ENCODE results near the gene HADHB.
"Not testable (repeated sequence)": the region's sequence is repeated elsewhere in the genome, so short reads cannot be mapped to it uniquely, and the experiment has no call there.

The HADHB gene

DNA sequence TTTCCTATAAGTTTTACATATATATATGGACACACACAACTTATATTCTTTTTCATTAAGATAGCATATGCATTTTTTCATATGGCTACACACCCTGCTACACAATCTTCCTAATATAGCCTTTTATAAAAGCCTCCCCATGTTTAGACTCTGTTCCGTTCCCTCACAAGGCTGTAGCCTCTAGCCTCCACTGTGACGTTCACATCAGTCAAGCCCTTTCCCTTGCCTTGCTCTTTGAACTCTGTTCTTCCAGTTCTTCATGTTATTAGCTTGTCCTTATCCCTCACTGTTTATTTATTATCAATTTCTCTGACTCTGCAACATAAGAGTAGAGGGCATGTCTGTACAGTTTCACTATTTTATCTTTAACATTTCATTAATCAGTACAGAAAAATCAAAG lies 38.9 kb downstream of the HADHB start:
- DNase-seq, result no peak
- intact Hi-C loops (cut with DNase I), result no loop called here

DNA sequence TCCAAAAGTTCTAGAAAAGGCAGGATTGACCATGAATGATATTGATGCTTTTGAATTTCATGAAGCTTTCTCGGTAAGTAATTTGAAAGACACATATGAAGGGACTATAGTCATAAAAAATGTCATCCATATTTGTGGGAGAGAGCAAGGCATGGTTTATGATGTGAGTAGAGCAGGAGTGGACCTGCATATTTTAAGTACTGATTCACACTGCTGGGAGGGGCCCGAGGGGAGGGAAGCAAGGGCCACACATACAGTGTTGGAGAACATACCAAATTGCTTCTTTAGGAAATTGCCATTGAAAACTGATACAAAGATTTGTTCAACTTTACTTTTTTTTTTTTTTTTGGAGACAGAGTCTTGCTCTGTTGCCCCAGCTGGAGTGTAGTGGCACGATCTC lies 39.4 kb downstream of the HADHB start:
- intact Hi-C loops (cut with DNase I), result no loop called here
- DNase-seq, result no peak

DNA sequence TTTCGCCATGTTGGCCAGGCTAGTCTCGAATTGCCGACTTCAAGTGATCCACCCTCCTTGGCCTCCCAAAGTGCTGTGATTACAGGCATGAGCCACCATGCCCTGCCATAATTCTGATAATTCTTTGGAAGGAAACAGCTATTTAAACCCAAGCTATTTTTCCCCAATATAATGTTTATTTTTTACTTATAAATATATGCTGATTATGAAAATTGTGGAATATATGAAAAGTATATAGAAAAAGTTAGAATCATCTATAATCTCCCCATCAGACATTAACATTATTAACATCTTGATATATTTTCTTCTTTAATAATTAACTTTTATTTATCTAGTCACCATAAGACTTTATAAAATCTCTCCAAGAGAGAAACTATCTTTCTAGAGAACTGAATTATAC lies 41.2 kb downstream of the HADHB start:
- intact Hi-C loops (cut with DNase I), result no loop called here
- DNase-seq, result no peak

DNA sequence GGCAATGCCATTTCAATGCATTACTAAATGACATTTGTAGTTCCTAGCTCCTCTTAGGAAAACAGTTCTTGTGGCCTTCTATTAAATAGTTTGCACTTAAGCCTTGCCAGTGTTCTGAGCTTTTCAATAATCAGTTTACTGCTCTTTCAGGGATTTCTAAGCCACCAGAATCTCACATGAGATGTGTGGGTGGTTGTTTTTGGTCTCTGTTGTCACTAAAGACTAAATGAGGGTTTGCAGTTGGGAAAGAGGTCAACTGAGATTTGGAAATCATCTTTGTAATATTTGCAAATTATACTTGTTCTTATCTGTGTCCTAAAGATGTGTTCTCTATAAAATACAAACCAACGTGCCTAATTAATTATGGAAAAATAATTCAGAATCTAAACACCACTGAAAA lies 45.3 kb downstream of the HADHB start:
- intact Hi-C loops (cut with DNase I), result no loop called here
- DNase-seq, result no peak

DNA sequence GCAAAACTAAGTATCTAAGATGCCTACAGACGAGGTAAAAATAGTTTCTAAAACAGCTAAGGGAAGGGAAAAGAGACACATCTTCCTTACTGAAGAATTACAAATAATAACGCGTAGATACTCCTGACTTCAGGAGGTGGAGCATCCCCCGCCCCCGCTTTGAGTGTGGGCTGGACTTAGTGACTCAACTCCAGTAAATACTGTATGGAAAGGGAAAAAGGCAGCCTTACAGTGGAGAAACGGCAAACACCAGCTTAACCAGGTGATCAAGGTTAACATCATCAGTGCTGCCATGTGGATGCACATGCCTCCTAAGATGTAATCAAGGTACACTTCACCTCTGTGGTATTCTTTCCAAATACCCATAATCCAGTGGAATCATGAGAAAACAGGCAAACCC lies 47.9 kb downstream of the HADHB start:
- peak; percentile 38 to 91 (median 74) for DNase-seq
- intact Hi-C loops (cut with DNase I), result no loop called here

DNA sequence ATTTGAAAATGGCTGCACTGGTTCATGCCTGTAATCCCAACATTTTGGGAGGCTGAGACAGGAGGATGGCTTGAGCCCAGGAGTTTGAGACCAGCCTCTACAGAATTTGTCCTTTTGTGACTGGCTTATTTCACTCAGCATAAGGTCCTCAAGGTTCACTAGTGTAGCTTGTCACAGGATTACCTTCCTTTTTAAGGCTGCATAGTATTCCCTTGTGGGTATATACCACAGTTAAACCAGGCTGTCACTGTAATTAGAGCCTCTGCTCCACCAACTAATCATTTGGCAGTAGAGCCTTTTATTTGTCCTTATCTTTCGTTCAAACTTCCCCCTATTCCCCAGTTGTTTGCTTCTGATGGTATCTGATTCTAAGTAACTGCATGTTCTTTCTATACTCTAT lies 50.8 kb downstream of the HADHB start:
- intact Hi-C loops (cut with DNase I), result no loop called here
- no peak for DNase-seq

DNA sequence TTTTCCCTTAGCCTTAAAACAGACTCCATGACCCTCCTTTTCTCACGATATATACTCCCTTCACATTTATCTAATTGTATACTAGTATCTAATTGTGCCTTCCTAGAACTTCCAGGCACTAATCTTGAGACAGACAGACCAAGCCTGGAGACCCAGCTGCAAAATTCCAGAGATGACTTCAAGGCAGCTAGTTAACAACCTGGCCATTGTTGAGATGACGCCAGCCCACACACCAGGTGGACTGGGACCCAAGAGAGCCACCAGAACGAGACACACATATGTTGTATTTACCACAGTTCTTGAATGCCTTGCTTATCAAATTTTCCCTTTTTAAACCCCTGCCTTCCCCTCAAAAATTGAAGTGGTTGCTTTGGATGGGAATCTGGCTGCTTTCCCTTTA lies 52.3 kb downstream of the HADHB start:
- DNase-seq, result no peak
- intact Hi-C loops (cut with DNase I), result no loop called here

DNA sequence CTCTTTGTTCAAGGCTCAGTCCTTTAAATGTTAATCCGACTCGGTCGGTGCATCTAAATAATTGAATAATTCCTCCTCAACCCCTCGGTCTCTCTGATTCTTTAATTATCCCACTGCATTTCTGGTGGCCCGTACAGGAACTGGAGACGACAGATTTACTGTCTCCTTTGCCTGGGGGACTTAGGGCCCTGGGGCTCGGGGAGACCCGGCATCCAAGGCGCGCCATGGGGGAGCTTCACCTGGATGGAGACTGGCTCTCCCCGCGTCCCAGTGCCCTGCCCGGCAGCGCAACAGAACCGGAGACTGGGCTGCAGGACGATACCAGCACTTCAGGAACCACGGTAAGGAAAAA lies 53.5 kb downstream of the HADHB start:
- intact Hi-C loops (cut with DNase I), result no loop called here
- no peak for DNase-seq

DNA sequence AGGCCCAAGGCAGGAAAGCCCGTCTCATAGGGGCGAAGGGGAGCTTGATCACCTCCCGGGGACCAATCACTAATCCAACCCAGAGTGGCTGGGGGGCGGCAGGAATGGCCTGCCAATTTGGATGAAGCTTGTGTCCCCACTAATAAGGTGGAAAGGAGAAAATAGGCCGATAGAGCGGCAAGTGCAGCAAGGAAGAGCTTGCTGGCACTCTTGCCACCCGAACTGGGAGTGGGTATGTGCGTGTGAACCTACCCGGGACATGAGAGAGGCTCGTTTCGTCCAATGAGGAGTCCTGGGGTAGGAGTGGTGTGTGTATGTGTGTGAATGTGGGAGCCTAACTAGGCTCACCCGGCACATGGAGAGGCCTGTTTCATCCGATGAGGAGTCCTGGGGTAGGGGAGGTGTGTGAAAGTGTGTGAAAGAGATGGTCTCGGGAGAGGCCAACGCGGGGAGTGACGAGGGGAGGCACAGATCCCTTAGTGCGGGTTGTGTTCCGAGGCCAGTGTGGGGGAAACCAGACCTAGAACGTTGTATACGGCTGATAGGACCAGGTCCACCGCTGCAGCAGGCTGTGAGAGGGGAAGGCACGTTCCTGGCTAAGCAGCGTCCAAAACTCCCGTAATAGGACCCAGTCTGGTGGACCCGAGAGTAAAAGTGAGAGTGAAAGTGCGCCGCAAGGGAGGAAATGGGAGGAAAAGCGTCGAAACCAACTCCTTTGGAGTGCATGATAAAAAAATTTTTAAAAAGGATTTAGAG lies 54.1 kb downstream of the HADHB start:
- DNase-seq, result peak in 12 of 42 donors; percentile 7 to 52 (median 18)
- intact Hi-C loops (cut with DNase I), result no loop called here

DNA sequence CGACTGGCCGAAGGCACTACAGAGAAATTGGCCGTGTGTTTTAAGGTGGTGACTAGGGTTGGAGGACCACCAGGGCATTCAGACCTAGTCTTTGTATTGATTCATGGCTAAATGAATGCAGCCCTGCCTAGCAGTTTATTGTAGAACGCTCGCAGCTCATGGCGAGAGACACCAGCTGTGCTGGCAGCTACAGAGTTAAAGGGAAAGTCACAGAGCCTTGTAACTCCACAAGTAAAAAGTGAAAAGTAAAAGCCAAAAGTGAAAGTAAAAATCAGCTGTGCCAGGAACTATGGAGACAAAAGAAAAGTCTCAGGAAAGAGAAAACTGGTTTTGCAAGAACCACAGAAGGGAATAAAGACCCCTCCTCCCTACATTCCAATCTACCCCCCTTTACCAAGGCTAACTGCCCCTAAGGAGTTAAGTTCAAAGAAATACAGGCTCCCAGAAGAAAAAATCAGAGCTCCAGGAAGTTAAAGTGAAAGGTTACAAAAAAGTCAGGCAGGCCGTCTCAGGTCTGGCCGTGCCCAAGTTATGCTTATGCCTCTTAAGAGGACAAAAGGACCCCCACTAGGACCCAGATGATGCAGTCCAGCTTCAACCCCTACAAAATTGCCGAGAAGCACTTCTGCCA lies 54.8 kb downstream of the HADHB start:
- no peak for DNase-seq
- intact Hi-C loops (cut with DNase I), result no loop called here

DNA sequence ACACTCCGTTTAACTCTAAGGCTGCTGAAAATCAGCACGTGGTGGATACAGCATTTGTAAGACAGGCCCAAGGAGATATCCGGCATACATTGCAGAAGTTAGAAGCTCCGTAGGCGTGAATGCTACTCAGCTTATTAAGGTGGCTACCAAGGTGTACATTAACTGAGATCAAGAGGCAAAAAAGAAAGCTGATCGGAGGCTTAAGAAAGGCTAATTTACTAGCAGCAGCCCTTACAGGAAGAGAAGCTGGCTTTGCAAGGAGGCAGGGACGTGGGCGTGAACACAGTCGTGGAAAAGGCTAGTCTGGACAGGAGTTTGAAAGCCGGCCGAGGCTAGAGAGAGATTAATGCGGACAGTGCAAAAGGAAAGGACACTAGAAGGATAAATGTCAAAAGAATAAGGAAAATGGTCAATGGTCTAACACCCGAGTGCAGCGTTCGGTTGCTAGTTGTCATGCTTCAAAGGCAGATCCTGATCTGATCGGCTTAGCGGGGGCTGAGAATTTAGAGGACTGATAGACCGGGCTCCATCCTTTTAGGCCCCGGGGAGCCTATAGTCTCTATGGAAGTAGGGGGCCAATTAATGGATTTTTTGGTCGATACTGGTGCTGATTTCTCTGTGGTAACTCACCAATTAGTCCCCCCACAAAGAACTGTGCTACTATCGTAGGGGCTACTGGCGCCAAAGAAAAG lies 55.6 kb downstream of the HADHB start:
- intact Hi-C loops (cut with DNase I), result no loop called here
- DNase-seq, result no peak

DNA sequence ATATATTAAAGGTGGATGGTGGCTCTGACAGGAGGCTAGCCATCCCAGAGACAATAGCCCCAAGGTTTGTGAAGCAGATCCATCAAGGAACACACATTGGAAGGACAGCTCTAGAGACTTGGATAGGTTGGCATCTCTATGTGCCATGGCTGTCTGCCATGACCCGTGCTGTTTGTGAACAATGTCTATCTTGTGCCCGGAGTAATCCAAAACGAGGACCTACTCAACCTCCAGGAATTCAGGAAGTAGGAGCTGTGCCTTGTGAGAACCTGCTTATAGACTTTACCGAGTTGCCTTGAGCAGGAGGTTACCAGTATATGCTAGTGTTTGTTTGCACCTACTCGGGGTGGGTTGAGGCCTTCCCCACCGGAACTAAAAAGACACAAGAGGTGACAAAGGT lies 58.1 kb downstream of the HADHB start:
- DNase-seq, result no peak
- intact Hi-C loops (cut with DNase I), result no loop called here

DNA sequence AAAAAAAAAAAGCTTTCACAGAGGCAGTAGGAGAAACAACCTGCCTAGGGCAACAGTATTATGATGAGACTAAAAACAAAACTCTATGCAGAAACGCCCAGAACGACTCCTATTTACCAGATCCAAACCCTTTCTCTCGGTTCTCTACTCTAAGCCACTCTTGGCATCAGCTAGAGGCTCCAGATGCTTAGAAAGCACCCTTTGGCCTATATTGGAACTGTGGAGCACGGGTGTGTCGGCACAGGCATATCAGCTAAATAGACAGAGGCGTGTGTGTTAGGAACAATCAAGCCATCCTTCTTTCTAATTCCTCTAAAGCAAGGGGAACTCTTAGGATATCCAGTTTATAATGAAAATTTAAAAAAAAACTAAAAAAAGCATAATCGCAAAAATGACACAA lies 60.4 kb downstream of the HADHB start:
- intact Hi-C loops (cut with DNase I); DNase-seq: not testable (repeated sequence)

DNA sequence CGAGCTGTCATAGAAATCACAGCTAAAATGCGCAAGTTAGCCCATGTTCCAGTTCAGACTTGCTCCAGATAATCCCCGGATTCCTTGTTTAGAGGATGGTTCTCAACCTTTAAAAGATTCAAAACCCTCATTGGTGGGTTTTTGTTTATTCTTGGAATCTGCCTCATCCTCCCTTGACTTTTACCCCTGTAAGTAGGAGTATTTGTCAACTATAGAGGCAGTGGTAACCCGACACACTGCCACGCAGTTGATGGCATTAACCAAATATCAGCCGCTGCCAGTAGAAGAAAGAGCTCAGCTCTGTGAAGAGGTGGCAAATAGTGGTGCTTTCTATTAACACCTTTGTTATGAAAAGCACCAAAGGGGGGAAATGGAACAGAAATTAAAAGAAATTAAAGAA lies 60.8 kb downstream of the HADHB start:
- intact Hi-C loops (cut with DNase I), result no loop called here
- DNase-seq, result no peak

DNA sequence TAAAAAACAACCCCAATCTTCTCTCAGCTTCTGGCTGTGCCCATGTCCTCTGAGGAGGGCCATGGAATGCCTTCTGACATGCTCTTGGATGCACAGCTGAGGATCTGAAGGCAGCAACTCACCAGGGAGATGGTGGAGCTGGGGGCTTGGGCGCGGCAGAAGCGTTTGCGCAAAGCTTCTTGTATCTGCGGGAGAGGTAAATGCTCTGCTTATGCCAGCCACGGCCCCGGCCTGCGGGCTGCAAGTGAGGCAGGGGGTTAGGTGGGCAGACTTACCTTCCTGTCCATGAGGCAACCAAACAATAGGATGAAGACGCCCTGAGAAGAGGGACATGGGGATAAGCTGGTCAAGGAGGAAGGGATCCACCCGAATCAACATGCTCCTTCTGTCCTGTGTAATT lies 65.2 kb downstream of the HADHB start:
- no peak for DNase-seq
- intact Hi-C loops (cut with DNase I), result no loop called here

DNA sequence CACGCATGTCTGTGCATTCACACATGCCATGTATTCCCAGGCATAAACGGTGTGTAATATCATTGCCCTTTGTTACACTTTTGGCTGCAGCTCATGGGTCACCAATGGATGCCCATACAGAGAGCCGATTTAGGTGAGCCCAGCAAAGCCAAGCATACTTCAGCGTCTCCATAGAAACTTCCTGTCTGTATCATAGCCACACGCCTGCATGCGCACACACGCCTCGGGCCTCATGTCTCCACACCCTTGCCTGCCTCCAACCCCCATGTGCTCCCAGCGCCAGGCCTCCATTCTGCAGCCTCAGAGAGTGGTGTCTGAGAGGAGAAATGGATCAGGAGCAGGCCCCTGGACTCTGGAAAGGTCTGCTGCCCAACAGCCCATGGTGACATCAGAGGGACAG lies 67.7 kb downstream of the HADHB start:
- no peak for DNase-seq
- intact Hi-C loops (cut with DNase I), result no loop called here

DNA sequence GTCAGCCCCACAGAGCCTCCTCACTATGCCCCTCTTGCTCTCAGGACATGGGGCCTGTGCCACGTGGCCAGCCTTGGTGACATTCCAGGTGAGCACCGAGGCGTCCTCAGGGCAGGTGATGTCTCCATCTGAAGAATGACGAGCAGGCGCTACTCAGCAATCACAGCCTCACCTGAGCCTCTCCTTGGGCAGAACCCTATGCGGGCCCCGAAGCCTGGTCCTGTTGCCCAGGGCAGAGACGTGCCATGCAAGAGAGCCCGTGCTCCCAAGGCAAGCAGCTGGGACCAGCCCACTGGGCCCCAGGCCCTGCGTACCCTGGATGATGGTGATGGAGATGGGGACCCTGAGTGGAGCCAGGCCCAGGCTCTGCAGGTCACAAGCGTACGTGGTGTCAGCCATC lies 68.7 kb downstream of the HADHB start:
- no peak for DNase-seq
- intact Hi-C loops (cut with DNase I), result no loop called here

DNA sequence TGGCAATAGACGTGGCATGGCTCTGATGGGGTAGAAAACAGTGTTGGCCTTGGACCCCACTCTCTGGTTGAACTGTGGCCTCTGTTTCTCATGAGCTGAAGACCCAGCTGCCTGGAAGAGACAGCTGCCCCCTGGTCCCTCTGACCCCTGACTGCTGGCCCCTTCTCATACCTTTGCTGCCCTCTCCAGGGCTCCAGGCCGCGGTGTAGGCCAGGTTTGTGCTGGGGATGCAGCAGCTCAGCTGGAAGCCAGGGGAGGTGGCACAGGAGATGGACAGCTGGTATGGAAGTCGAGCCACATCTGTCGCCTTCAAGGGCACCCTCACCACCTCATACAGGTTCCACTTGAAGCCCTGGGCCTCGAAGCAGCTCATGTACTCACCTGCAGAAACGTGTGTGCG lies 69.5 kb downstream of the HADHB start:
- no peak for DNase-seq
- intact Hi-C loops (cut with DNase I), result no loop called here

DNA sequence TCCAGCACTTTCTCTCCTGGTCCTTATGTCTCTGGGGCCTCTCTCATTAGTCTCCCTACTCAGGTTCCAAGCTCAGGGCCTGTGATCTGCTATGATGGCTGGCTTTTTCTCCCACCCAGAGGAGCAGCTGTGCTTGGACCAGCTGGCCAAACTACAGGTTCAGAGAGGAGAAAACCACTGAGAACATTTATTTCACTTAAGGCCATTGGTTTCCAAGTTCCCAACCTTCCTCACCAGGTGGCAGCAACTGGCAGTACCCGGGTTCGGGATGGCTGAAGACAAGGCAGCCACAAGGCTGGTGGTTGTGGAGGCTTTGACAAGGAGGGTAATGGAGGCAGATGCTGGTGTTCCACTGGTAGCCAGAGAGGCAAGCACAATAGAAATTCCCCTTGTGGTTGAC lies 71.3 kb downstream of the HADHB start:
- DNase-seq, result peak in 1 of 42 donors; percentile 30
- intact Hi-C loops (cut with DNase I), result no loop called here

DNA sequence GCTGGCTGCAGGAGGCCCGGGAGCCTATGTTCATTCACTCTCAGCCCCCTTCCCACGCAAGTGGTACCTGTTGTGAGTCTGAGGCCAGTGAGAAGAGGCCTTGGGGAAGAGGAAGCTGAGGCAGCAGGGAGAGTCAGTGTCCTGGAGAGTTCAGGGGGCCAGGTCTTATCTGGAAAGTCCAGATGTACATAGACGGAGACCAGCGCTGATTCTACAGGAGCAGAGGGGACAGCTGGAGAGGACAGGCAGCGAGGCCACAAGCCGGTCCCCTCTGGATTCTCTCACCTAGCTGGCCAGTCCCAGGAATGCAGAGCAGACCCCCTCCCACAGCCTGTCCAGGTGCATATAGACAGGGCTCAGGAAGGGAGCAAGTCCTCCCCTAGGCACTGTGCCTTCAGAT lies 72.1 kb downstream of the HADHB start:
- no peak for DNase-seq
- intact Hi-C loops (cut with DNase I), result no loop called here

Measured in head of caudate nucleus (tissue), 42 donors.